Stimulated activated CD4-positive, alpha-beta T cell treated with anti-CD3 and anti-CD28 coated beads, Interleukin-4, amount 100 ng/mL, for 24 hours (primary cell): ENCODE data around the gene KIFAP3.
A peak's percentile ranks its signal among the peaks of the same experiment; 100 is the strongest.
"Not testable (repeated sequence)": the region's sequence is repeated elsewhere in the genome, so short reads cannot be mapped to it uniquely, and the experiment has no call there.

Experiments
- DNase-seq: peaks from one replicate; pipeline ENCODE4 v3.0.0-alpha.2; 2020

KIFAP3 gene

GRCh38 chr1:169918220-169918619 is 156.3 kb downstream of the KIFAP3 start:
- DNase-seq, result not testable (repeated sequence)

GRCh38 chr1:169915150-169915549 is 159.3 kb downstream of the KIFAP3 start:
- DNase-seq, result no peak

- DNase-seq, result no peak
Observed at GRCh38 chr1:169914531-169914930, 160.0 kb downstream of the KIFAP3 start.

- DNase-seq, result no peak
Observed at GRCh38 chr1:169909499-169909898, 165.0 kb downstream of the KIFAP3 start.

GRCh38 chr1:169906938-169907337 is 167.6 kb downstream of the KIFAP3 start:
- DNase-seq, result no peak

- DNase-seq, result no peak
Observed at GRCh38 chr1:169904834-169905233, 169.7 kb downstream of the KIFAP3 start.

GRCh38 chr1:169902751-169903150 is 171.7 kb downstream of the KIFAP3 start:
- DNase-seq, result no peak

- no peak for DNase-seq
Observed at GRCh38 chr1:169901115-169901514, 173.4 kb downstream of the KIFAP3 start.

GRCh38 chr1:169900571-169900970 is 173.9 kb downstream of the KIFAP3 start:
- no peak for DNase-seq

GRCh38 chr1:169899519-169900217 is 174.8 kb downstream of the KIFAP3 start:
- DNase-seq, result no peak

GRCh38 chr1:169896013-169896412 is 178.5 kb downstream of the KIFAP3 start:
- no peak for DNase-seq

GRCh38 chr1:169894424-169895145 is 179.9 kb downstream of the KIFAP3 start:
- no peak for DNase-seq

GRCh38 chr1:169893645-169894423 is 180.7 kb downstream of the KIFAP3 start, which contains the start of gene SCYL3:
Gene SCYL3, minus strand, starts transcription at chr1:169893896. Its CDS starts 5,056 bp downstream, at chr1:169888840.
- DNase-seq, result peak; percentile 92

- peak; percentile 21 for DNase-seq
Observed at GRCh38 chr1:169892927-169893644, 181.4 kb downstream of the KIFAP3 start.

- no peak for DNase-seq
Observed at GRCh38 chr1:169892176-169892926, 182.1 kb downstream of the KIFAP3 start.

- DNase-seq, result no peak
Observed at GRCh38 chr1:169891539-169891885, 183.0 kb downstream of the KIFAP3 start.

GRCh38 chr1:169890761-169891538 is 183.5 kb downstream of the KIFAP3 start:
- peak; percentile 37 for DNase-seq

GRCh38 chr1:169889871-169890270 is 184.6 kb downstream of the KIFAP3 start:
- DNase-seq, result no peak

GRCh38 chr1:169886931-169887330 is 187.6 kb downstream of the KIFAP3 start:
- no peak for DNase-seq

- DNase-seq, result no peak
Observed at GRCh38 chr1:169886422-169886821, 188.1 kb downstream of the KIFAP3 start.

GRCh38 chr1:169885207-169885606 is 189.3 kb downstream of the KIFAP3 start:
- DNase-seq, result no peak
